GM21619 (cell line): Measurements from ENCODE around the gene ITIH5.

Experiments used
- ATAC-seq: cut with Tn5 transposase; IDR thresholded peaks from one replicate; pipeline ENCODE4 v1.9.1; 2021; ENCODE audit not compliant: unreplicated experiment

Gene ITIH5

DNA sequence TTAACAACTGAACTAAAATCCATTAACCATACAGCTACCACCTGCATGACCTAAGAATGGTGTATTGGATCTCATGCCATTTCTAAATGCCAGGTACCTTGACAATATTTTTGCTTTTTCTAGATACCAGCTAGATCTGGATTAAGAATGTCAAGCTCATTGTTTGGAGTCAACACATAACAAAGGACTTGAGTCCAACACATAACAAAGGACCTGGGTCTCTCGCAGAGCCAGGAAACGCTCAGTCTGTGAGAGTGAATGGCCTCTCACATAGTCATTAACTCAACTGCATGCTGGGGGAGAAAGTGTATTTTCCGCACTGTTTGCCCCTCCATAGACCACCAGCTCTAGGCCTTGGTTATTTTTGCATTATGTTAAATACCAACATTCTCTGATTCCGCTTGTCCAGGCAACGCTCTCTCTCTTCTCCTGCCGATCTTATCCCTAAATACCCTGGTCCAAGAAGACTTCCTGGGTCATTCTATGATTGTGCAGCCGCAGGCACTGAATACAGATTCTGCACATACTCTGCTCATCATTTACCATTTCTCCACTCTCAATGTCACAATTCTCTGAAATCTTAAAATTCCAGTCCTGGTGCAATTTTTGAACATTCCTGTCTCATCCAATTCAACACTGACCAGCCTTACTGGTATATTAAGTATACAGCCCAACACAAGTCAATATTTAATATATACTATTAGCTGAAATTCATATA, 31.2 kb downstream of the ITIH5 start:
- no peak for ATAC-seq

DNA sequence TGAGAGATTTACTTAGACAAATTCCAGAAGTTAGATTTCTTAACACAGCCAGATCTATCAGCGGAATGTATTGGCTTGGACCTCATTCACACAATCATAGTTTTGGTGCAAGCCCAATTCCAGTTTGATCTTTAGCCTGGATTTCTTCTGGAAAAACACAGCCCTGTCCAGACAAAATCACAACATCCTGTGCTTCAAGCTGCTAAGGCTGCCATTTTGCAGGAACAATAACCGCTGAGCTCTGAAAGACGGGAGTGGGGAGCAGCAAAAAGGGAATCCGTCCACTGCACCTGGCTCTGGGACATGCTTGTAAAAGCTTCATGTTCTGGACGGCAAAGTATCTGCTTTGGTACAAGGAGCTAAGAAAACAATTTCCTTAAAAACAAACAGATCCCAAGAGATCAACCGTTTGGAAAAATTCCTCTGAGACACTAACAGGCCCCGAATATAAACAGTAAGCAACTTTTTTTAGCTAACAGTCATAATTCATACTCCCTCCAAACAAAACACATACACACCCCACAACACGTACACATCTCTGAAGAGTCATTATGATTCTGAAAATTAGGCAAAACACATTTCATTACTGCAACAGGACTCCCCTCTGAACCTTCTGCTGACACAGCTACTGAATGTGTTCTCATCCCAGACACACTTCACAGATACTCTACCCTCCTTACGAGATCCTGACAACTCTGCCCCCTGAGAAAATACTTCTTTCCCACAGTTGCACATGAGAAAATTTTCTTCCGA, 32.4 kb downstream of the ITIH5 start:
- ATAC-seq: no peak

DNA sequence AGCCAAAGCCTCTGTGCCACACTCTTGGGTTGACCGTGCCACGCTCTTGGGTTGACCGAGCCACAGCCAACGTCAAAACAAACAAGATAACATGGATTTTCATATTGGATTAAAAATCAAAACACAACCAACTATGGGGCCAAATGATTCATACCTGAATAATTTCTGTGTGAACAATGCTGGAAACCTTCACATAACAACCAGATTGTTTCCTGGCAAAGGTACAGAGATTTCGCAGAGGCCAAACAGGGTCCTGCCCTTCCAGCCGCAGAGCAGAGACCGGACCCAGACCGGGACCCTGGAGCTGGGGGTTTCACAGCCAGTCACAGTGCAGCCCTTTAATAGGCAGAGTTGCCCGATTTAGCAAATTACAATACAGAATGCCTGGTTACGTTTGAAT, 40.5 kb downstream of the ITIH5 start:
- ATAC-seq: no peak

DNA sequence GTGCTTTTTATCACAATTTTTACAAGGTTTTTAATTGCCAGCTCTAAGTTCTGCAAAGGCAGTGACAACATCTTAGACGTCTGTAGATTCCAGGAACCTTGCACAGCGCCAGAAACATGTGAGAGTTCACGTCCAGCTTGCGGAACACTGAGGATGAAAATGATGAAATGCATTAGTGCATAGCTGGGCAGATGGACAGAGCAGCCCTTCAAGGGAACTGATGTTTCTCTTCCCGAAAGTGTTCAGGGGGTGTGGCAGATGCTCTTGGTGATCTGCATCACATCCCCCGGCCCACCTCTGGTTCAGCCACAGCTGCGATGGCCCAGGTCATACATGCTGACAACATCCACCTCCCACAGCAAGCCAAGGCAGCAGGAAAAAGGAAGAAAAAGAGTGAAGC, 40.9 kb downstream of the ITIH5 start:
- no peak for ATAC-seq

DNA sequence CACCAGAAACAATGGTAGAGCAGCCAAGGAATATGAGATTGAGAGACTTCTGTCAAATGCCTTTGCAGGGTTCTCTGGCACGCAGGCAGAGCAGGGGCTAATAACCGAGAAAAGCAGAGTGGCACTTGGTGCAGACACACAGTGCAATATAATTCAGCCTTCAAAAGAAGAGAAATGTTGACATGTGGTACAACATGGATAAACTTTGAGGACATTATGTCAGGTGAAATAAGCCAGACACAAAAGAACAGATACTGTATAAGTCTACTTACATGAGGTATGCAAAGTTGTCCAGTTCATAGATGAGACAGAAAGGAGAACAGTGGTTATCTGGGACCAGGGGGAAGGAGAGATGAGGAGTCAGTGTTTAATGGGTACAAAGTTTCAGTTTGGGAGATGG, 41.8 kb downstream of the ITIH5 start:
- ATAC-seq: no peak

DNA sequence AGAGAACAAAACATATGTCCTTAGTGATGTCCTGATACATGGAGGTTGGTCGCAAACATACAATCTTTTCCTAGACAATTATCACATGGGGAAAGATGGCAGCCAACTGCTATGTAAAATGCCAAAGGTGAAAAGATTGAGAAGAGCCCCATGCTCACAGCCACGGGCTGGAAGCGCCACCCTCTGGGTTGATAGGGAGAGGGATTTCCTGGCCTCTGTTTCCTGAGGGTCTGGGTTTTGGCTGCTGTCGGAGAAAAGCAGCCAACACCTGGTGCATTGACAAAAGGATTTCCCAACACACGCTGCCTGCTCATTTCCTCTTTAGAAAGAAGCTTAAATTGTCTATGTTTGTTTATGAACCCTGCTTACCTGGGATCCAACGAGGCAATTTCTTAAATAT, 43.8 kb downstream of the ITIH5 start:
- no peak for ATAC-seq

DNA sequence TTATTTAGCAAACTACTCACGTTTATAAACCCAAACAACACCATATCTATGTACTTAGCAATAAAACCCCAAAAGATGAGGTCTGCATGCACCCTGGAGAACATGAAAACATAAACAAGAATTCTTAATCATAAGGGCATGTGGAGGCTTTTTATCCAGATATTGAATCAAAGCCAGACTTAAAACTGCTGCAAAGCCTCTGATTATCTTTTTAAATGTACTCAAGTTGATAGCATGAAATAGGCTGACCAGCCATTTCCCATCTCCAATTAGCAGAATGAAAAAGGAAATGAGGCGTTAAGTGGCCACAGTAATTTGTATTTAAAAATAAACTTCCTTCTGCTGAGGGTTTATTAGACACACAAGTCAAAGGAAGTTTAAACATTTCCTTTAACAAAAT, 48.3 kb downstream of the ITIH5 start:
- ATAC-seq: no peak

DNA sequence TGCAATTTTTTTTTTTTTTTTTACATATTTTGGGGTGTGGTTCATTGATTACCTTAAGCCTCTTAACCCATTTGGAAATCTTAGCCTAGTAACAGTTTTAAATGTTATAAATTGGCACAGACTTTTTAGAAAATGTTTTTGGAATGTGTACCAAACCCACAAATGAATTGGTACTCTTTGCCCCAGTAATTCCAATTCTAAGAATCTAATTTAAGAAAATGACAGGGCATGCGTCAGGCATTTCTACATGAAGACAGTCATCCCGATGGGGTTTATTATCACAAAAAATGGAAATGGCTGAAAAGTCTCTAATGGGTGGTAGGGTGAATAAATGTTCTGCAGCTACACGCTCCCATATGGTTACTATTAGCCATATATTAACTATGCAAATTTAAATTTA, 54.9 kb downstream of the ITIH5 start:
- no peak for ATAC-seq

DNA sequence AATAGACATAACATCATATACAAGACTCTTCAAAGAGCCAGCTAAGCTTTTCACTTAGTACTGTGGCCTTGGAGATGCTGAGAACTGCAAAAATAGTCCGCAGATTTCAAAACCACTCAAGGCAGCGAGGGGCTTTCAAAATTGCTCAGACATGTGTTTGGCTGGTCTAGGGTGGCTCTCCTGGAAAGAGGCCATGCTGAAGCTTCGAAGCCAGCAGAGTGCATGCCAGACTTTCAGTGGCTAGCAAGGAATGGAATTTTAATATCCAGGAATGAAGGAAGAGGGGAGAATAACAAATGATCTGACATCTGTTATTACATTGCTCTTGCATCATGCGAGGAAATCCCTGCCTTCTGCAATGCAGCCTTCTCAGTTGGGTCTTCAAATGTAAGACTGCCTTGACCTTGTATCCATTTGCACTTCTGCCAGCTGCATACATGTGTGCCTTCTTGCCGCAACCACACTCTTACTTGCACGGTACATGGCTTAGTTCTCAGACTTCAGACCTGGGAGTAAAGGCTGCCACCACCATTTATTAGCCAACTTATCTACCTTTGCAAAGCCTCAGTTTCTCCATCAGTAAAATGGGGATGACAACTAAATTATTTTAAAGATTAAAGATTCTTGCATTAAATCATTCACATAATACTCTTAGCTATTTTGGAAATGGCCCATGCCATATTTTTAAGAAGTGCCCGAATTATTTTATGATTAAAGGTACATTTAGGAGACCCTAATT, 55.9 kb downstream of the ITIH5 start:
- ATAC-seq: no peak

DNA sequence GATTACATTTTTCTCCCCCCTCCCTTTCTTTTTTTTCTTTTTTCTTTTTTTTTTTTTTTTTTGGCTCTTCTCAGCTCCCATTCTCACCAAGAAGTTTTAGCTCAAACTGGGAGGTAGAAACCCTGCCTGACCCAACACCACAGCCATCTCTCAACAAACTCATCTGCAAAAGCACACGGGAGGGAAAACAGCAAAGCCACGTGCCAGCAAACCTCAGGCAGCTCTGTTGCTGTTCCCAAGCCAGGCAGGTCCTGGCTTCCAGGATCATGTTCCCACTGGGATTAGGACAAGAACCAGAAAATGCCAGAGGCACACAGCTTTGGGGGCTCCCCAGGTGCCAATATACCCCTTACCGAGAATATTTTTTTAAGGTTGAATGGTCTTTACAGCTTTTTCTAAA, 56.7 kb downstream of the ITIH5 start:
- no peak for ATAC-seq

DNA sequence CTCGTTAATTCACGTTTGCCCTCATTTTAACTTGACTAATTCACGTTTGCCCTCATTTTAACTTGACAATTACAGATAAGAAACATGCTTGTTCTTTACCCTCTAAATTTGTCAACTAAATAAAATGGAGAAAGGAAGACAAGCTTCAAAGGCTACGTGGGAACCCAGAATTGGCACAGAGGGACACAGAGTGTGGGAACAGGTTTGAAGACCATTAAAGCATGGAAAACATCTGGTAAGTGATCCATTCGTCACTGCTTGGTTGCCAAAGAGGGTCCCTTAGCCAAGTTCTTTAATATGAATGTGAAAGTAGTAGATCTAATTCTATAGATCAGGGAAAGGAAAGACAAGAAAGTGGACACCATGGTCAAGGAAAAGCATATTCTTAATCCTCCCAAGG, 57.2 kb downstream of the ITIH5 start:
- no peak for ATAC-seq

DNA sequence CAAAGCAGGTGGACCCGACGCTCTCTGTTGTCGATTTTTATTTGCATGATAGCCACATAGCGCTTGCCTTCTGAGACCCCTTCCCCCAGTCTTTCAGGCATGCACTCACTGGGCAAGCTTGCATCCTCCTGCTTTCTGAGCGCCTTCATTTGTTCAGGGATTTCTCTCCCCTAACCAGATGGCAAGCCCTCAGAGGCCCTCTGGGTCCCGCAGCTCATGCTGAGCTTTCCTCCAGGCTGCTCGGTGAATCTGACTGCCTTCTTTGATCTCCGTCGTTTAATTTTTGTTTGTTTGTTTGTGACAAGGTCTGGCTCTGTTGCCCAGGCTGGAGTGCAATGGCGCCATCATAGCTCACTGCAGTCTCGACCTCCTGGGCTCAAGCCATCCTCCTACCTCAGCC, 58.8 kb downstream of the ITIH5 start:
- no peak for ATAC-seq

DNA sequence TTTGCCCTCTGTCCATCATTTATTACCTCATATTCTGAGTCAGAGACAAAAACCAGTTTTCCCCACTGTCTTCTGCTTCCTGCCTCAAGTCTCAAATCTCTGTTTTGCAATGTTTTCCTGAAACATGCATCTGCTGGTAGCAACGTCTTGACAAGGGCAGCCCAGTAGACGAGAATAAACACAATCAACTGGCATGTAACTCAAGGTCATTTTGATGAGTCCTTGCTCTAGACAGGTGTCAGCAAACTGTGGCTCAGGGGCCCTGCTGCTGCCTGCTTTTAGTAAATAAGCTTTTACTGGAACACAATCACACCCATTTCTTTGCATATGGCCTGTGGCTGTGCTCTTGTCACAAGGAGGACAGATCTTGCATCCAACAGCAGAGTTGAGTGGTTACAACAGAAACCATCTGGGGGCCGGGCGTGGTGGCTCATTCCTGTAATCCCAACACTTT, 59.8 kb downstream of the ITIH5 start:
- ATAC-seq: no peak

DNA sequence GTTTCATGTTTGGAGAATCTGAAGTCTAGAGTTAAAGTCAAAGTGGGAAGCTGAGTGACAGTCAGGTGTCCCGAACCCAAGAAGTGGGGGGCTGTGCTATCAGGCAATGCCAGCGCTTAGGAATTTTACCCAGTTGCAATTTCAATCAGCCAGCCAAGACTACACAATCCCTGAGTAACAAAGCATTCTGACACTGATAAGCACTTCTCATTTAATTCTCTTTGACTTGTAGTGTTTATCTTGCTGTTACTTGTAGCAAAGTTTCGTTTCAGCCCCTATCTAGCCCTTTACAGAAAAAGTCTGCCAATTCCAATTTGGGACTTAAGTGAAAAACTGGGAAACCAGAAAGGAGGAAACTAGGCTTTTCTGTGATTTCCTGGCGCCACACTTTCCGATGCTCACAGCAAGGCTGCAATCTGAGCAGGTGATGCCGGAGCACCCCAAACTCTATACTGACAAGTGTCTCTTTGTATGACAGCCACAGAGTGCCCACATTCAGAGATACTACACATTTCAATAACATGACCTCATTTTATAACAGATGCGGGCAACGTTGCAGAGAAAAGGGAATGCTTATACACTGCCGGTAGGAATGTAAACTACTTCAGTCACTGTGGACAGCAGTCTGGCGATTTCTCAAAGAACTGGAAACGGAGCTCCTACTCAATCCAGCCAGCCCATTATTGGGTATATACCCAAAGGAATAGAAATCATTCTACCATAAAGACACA, 61.0 kb downstream of the ITIH5 start:
- ATAC-seq: no peak

DNA sequence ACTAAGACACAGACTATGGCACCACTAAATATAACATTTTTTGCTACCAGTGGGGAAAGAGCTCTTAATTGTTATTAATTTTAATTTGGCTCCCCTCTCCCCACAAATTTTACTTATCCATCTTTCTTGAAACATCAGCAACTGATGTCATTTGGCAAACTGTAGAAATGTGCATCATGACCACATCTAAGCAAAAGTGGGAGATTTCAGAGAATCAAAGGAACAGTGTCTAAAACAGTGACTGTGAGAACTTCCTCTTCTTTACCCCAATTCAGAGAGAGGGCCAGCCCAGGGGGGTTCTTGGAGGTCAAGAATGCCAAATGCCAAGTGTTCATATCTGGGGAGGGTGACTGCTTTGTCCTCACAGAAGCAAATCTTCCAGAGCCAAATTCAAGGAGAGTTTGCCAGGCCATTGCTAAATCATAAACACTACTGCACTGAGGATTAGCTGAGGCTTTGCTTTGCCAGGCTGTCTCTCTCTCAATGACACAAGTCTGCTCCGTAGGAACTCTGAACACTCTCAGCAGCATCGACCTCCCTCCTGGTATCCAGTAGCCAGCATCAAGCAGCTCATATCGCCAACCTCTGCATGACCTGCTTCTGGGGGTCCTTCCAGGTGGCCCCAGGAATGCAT, 65.6 kb downstream of the ITIH5 start:
- no peak for ATAC-seq

DNA sequence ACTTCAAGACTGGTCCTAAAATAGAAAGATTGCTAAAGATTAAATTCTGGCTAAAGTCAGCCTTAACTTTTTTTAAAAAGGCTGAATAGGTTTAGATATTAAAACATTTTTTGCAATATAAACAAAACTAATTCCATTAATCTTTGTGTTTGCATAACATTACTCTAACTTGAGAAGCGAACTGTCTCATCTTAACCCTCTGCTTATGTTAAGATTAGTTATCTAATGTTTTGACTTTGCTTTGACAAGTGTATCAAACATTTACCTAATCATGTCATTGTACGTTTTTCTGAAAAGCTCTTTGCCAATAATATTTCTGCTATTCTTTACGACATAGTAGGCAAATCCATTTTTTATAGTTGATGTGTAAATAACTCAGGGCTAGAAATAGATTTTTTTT, 68.0 kb downstream of the ITIH5 start:
- ATAC-seq: no peak

DNA sequence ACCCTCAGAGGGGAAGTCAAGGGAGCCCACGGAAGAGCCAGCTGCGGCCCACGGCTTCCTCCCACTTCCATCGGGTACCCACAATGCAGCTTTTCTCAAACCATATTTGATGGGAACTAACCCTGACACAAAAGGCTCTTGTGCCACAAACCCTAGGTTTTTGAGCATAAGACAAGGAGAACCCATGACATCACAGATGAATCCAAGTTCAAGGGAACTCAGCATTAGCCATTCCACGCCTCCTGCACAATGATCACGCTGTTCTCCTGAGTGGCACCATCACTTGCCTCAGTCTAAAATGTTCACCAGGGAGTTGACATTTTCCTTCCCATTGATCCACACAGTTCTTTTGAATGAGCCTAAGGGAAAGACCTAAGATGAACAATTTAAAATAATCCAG, 70.4 kb downstream of the ITIH5 start:
- ATAC-seq: no peak

DNA sequence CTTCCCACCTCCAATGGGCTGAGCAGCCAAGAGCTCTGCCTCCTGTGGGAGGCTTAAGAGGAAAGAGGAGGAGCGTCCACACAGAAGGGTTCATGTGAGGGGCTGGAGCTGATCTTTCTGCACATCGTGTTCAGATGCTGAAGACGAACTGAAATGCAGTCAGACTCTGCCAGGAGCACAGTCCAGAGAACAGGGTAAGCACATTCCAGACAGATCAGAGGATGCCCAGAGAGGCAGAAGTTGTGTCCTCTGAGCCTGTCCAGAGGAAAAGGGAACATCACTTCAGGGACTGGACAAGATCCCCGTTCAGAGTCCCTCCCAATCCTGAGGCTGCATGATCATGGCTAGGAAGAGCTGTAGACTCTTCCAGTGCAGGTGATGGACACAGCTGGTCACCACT, 72.9 kb downstream of the ITIH5 start:
- ATAC-seq: no peak

DNA sequence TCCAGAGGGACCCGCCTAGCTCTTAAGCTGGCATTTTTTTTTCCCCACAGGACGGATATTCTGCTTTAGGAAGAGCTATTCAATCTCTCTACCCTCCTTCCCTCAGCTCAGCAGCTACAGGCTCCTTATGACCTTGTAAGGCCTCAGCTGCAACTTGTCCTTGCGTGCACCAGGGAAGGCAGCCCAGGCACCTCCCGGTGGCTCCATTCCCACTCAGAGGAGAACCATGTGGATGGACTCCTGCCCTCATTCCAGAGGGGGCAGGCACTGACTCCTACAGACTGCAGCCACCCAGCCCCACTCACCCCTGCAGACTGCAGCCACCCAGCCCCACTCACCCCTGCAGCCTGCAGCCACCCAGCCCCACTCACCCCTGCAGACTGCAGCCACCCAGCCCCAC, 73.7 kb downstream of the ITIH5 start:
- ATAC-seq: no peak

DNA sequence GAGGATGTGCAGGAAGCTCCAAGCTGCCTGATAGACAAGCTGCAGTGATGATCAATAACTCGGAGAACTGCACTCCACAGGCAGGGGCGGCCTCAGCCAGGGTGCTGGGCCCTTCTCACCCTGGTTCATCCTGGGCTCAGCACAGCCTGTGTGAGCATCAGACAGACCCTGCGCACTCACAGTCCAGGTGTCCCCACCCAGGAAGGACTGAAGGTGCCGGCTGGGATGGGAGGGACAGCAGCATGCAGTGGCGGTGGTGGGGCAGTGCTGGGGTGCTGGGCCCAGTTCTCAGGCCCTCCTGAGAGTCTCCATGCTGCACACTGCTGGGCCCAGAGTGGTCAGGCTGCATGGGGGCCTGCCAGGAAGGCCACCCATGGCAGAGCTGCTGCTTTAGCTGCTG, 74.1 kb downstream of the ITIH5 start:
- ATAC-seq: no peak

DNA sequence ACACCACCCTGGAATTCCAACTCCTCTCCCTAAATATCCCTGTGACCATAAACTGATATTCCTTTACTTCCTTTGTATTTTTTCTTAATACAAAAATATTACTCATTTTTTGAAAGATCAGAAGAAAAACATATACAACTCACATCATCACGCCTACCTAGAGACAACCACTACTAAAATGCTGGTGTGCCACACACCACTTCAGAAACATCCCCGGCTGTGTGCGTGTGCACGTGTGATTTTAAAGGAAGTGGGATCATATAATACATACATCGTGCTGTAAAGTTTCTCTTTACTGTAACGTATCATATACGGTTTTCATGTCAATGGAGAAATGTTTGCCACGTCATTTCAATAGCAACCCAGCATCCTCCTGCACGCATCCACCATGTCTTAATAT, 76.5 kb downstream of the ITIH5 start:
- no peak for ATAC-seq
